Measurements from ENCODE around the gene NUDCD2. TPM values are rescaled to one million over a fixed set of nuclear protein-coding genes. Genes with fewer than 3 reads are reported as not detected.

NUDCD2 gene
- total RNA-seq, 2 experiments from 2014 or later, result 30.0 to 67.6 TPM

DNA sequence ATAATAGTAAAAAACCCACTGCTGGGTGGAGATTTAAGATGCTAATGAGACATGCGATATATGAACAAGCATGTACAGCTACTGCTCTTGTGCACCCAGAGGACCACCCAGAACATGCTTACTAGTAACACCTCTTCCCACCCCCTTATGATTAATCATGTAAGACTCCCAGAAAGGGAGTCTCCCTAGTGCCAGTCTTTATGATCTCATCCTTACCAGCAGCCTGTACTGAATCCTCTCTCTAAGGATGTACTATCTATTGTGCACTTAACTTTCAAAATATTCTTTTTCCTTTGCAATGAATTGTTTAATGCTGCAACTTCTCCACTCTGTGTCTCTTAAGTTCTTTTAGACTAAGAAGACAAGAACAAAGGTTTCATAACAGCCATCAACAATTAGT lies 36.4 kb upstream of the NUDCD2 start:
- POLR2A ChIA-PET, result interaction anchor here (0.7 to 1.3 kb wide), 3 partner anchors 11 to 29 kb away, joined by 3 to 4 read pairs (median 4); no protein-coding TSS in a partner anchor

DNA sequence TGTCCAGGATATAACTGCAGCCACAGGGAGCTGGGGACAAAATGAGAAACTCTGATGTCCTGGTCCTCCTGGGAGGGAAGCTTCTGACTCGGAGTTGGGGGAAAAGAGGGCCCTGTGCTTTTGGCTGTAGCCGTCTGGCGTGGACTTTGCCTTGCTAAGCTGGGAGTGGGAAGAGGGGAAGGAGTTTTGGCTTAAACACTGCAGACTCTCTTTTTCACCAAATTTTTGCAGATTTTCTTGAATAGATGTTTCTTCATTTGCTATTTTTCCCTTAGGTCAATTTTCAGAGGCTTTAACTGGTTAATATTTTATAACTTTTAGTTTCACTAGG lies 29.8 kb upstream of the NUDCD2 start:
- Histone ChIP-seq H3K79me2 (ENCODE audit: insufficient read depth, low read depth, low read length) (no peaks in the 10 kb centered on the region), H4K20me1 (ENCODE audit: insufficient read depth, low read length) (no peaks in the 10 kb centered on the region), H3K36me3 (ENCODE audit: insufficient read depth, low read length) (peaks cover 96% of the 10 kb centered on the region), H3K27ac (ENCODE audit: low read depth, low read length, poor library complexity, severe bottlenecking) (no peak overlapping the region), H3K4me3 (ENCODE audit: low read depth, low read length, poor library complexity, severe bottlenecking) (no peak overlapping the region), H3K4me1 (ENCODE audit: insufficient read depth, low read length, poor library complexity, severe bottlenecking) (no peaks in the 10 kb centered on the region), H2AFZ (ENCODE audit: low read length) (no peak overlapping the region), H3K9me2 (ENCODE audit: insufficient read depth, low read length) (no peaks in the 10 kb centered on the region), H3K4me2 (ENCODE audit: low read length) (no peak overlapping the region), H3K9me3 (ENCODE audit: low read length) (no peaks in the 10 kb centered on the region; the same call in 1 of the 2 replicates)
- POLR2A ChIA-PET, result interaction anchor here (0.6 to 2.8 kb wide), 5 partner anchors 8 to 1173 kb away, joined by 3 to 7 read pairs (median 4); no protein-coding TSS in a partner anchor
- DNase-seq (ENCODE audit: low spot score), result no peak
- CTCF ChIA-PET (ENCODE audit: unreplicated experiment), result interaction anchor here (0.9 kb wide), 1 partner anchor 15 kb away, joined by 3 read pairs; no protein-coding TSS in a partner anchor
- no TSS peak for BruUV-seq (replicated peaks)
- intact Hi-C loops (cut with micrococcal nuclease; ENCODE audit: unreplicated experiment), result no loop called here
- TF ChIP-seq, protein P1, sequence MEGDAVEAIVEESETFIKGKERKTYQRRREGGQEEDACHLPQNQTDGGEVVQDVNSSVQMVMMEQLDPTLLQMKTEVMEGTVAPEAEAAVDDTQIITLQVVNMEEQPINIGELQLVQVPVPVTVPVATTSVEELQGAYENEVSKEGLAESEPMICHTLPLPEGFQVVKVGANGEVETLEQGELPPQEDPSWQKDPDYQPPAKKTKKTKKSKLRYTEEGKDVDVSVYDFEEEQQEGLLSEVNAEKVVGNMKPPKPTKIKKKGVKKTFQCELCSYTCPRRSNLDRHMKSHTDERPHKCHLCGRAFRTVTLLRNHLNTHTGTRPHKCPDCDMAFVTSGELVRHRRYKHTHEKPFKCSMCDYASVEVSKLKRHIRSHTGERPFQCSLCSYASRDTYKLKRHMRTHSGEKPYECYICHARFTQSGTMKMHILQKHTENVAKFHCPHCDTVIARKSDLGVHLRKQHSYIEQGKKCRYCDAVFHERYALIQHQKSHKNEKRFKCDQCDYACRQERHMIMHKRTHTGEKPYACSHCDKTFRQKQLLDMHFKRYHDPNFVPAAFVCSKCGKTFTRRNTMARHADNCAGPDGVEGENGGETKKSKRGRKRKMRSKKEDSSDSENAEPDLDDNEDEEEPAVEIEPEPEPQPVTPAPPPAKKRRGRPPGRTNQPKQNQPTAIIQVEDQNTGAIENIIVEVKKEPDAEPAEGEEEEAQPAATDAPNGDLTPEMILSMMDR (conservative IDR thresholded peaks at IDR 0.05; ENCODE audit: low read length), result no peak
- no peak for TF ChIP-seq EZH2phosphoT487 (IDR thresholded peaks at IDR 0.05; ENCODE audit: borderline replicate concordance, low read depth, low read length)

More for the DNA sequence above, 36.4 kb upstream of the NUDCD2 start:
- H3K27ac ChIP-seq (ENCODE audit: low read depth, low read length, poor library complexity, severe bottlenecking), result no peak overlapping the region
- H3K79me2 ChIP-seq (ENCODE audit: insufficient read depth, low read depth, low read length), result no peaks in the 10 kb centered on the region
- TF ChIP-seq, protein P1 (conservative IDR thresholded peaks at IDR 0.05; ENCODE audit: low read length), result no peak
- no peak for TF ChIP-seq EZH2phosphoT487 (IDR thresholded peaks at IDR 0.05; ENCODE audit: borderline replicate concordance, low read depth, low read length)
- no peaks in the 10 kb centered on the region for H3K9me3 ChIP-seq (ENCODE audit: low read length)
- DNase-seq (ENCODE audit: low spot score), result no peak
- H3K4me1 ChIP-seq (ENCODE audit: insufficient read depth, low read length, poor library complexity, severe bottlenecking), result peaks cover 7% of the 10 kb centered on the region
- H3K4me2 ChIP-seq (ENCODE audit: low read length), result no peak overlapping the region
- intact Hi-C loops (cut with micrococcal nuclease; ENCODE audit: unreplicated experiment), result no loop called here
- BruUV-seq (replicated peaks), result no TSS peak
- H3K9me2 ChIP-seq (ENCODE audit: insufficient read depth, low read length), result no peaks in the 10 kb centered on the region
- CTCF ChIA-PET (ENCODE audit: unreplicated experiment), result no interaction called here
- no peak overlapping the region for H2AFZ ChIP-seq (ENCODE audit: low read length)
- H4K20me1 ChIP-seq (ENCODE audit: insufficient read depth, low read length), result no peaks in the 10 kb centered on the region
- peaks cover 31% of the 10 kb centered on the region for H3K36me3 ChIP-seq (ENCODE audit: insufficient read depth, low read length)
- no peak overlapping the region for H3K4me3 ChIP-seq (ENCODE audit: low read depth, low read length, poor library complexity, severe bottlenecking)

DNA sequence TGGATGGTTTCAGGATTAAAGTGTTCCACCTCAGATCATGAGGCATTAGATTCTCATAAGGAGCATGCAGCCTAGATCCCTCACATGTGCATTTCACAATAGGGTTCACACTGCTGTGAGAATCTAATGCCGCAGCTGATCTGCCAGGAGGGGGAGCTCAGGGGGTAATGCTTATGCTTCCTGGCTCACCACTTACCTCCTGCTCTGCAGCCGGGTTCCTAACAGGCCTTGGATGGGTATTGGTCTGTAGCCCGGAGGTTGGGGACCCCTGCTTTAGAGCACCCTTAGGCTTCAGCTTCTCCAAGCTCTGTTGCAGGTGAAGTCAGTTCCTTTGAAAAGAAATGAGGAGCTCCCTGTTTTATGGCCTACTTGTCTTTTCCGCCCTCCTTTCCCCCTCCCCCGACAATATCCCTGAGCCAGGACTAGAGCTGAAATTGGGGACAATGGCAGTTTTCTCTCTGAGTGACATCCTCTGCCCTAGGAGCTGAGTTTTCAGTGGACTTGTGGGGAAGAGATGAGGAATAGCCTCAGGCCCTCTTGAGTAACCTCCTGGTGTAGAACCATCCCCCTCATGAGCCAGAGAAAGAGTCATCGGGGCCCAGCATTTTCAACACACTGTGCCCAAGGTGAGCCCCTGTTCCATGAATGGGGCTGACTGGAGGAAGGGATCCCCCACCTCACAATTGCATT lies 29.3 kb upstream of the NUDCD2 start:
- H3K4me2 ChIP-seq (ENCODE audit: low read length), result no peak overlapping the region
- H3K36me3 ChIP-seq (ENCODE audit: insufficient read depth, low read length), result peaks cover 100% of the 10 kb centered on the region
- no peaks in the 10 kb centered on the region for H3K79me2 ChIP-seq (ENCODE audit: insufficient read depth, low read depth, low read length)
- no peaks in the 10 kb centered on the region; the same call in 1 of the 2 replicates for H3K9me3 ChIP-seq (ENCODE audit: low read length)
- H3K9me2 ChIP-seq (ENCODE audit: insufficient read depth, low read length), result no peaks in the 10 kb centered on the region
- no peaks in the 10 kb centered on the region for H4K20me1 ChIP-seq (ENCODE audit: insufficient read depth, low read length)
- no peak overlapping the region for H2AFZ ChIP-seq (ENCODE audit: low read length)
- no peak overlapping the region for H3K4me3 ChIP-seq (ENCODE audit: low read depth, low read length, poor library complexity, severe bottlenecking)
- TF ChIP-seq, protein P1 (conservative IDR thresholded peaks at IDR 0.05; ENCODE audit: low read length), result peak; percentile 42
- TF ChIP-seq EZH2phosphoT487 (IDR thresholded peaks at IDR 0.05; ENCODE audit: borderline replicate concordance, low read depth, low read length), result no peak
- no peaks in the 10 kb centered on the region for H3K4me1 ChIP-seq (ENCODE audit: insufficient read depth, low read length, poor library complexity, severe bottlenecking)
- BruUV-seq (replicated peaks), result no TSS peak
- ChIA-PET CTCF (ENCODE audit: unreplicated experiment) (interaction anchor here (0.9 kb wide), 1 partner anchor 14 kb away, joined by 3 read pairs; no protein-coding TSS in a partner anchor), POLR2A (interaction anchor here (0.6 to 2.8 kb wide), 4 partner anchors 8 to 1173 kb away, joined by 3 to 7 read pairs (median 5); no protein-coding TSS in a partner anchor)
- DNase-seq (ENCODE audit: low spot score), result no peak
- intact Hi-C loops (cut with micrococcal nuclease; ENCODE audit: unreplicated experiment), result no loop called here
- H3K27ac ChIP-seq (ENCODE audit: low read depth, low read length, poor library complexity, severe bottlenecking), result no peak overlapping the region
